NK-92 treated with Interleukin-12 subunit alpha and Interleukin-12 subunit beta, amount 100 ng/mL, for 24 hours (cell line): ENCODE measurements around the gene UGT1A9.

Experiments
- DNase-seq: peaks from one replicate; lab custom pipeline; 2025; lab: John Stamatoyannopoulos, UW

Gene UGT1A9

GRCh38 chr2:233758849-233759248 is 87.2 kb downstream of the UGT1A9 start:
- no peak for DNase-seq

DNA sequence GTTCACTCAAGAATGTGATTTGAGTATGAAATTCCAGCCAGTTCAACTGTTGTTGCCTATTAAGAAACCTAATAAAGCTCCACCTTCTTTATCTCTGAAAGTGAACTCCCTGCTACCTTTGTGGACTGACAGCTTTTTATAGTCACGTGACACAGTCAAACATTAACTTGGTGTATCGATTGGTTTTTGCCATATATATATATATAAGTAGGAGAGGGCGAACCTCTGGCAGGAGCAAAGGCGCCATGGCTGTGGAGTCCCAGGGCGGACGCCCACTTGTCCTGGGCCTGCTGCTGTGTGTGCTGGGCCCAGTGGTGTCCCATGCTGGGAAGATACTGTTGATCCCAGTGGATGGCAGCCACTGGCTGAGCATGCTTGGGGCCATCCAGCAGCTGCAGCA is 88.3 kb downstream of the UGT1A9 start, which contains the start of gene UGT1A1:
Gene UGT1A1, plus strand, starts transcription at position 228 of the 400 bp plus-strand sequence. Its CDS starts 18 bp downstream, at position 246.
- no peak for DNase-seq

GRCh38 chr2:233761040-233761769 is 89.5 kb downstream of the UGT1A9 start:
- DNase-seq, result no peak

DNA sequence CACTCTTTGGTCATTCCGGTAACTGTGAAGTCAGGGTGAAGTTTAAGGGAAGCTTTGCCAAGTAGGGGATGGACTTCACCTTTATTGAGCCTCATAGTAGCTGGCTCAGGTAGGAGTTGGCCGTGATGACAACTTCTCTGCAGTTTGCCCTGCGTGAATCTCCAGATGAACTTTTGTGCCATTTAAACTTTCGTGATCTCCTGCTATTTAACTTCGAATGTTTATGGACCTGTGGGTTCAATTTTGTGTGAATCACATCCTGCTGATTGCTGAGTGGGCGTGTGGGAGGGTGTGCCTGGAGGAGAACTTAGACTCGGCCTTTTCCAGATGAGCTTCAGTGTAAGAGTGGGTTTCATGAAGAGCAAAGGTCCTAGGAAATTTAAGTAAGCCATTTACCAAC is 92.6 kb downstream of the UGT1A9 start:
- no peak for DNase-seq

DNA sequence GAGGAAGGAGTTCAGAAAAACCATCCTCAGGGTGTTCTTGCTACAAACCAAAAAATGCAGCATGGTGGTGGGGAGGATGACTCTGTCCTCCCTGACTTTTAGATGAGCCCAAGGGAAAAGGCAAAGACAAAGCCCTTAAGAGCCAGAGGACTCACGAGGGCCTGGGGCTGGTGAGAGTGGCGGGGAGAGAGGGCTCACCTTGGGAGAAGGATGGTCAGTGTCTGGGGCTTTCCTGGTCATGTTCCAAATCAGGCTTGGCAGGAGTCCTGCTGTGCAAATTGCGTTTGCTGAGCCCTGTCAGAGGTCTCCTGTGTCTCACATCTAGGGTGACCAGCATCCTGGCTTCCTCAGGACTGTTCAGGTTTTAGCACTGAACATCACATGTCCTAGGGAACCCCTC is 93.1 kb downstream of the UGT1A9 start:
- no peak for DNase-seq

- no peak for DNase-seq
These were observed 94.7 kb downstream of the UGT1A9 start for GRCh38 chr2:233766416-233766815.

DNA sequence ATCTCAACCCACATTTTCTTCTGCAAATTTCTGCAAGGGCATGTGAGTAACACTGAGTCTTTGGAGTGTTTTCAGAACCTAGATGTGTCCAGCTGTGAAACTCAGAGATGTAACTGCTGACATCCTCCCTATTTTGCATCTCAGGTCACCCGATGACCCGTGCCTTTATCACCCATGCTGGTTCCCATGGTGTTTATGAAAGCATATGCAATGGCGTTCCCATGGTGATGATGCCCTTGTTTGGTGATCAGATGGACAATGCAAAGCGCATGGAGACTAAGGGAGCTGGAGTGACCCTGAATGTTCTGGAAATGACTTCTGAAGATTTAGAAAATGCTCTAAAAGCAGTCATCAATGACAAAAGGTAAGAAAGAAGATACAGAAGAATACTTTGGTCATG is 96.4 kb downstream of the UGT1A9 start:
- DNase-seq, result no peak

GRCh38 chr2:233769260-233769659 is 97.6 kb downstream of the UGT1A9 start:
- DNase-seq, result no peak

GRCh38 chr2:233772153-233772552 is 100.5 kb downstream of the UGT1A9 start:
- DNase-seq, result no peak

DNA sequence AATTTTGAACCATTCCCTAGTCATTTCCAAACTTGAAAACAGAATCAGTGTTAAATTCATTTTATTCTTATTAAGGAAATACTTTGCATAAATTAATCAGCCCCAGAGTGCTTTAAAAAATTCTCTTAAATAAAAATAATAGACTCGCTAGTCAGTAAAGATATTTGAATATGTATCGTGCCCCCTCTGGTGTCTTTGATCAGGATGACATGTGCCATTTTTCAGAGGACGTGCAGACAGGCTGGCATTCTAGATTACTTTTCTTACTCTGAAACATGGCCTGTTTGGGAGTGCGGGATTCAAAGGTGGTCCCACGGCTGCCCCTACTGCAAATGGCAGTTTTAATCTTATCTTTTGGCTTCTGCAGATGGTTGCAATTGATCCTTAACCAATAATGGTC is 100.9 kb downstream of the UGT1A9 start:
- DNase-seq, result no peak

- DNase-seq, result no peak
These were observed 102.2 kb downstream of the UGT1A9 start for GRCh38 chr2:233773854-233774253.

DNA sequence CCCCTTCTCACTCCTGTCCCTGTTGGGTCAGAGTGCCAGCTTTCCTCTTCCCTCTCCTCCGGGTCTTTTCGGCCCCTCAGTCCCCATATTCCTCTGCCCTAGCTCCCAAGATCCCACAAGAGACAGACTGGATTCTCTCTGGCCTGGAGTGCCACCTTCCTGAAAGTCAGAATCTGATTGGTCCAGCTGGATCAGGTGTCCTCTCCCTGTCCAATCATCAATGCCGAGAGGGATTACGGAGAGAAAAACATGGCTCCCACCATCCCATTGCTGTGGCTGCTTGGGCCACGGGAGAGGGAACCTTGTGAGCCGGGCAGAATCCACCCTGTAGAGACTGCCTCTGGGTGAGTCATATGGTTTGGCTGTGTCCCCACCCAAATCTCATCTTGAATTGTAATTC is 103.7 kb downstream of the UGT1A9 start:
- DNase-seq, result no peak

DNA sequence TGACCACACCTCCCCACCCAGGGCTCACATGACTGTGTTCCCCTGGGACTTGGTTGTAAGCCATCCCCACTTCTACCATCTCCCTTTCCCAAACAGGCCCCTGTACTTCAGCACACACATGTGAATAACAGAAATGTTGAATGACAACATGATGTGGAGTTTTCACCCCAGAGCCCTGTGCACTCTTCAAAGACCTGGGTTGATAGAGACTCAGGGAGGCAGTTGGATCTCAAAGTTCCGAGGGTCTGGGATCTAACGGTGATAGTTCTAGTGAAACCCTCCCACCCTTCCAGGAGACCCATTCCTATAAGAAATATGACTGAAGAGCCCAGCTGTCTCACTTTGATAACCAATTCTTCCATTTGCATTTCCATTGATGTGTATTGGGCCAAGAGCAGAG is 106.3 kb downstream of the UGT1A9 start, which contains the start of gene MROH2A:
Gene MROH2A, plus strand, starts transcription at position 301 of the 400 bp plus-strand sequence. CDS start 1,029 bp downstream, outside the sequence.
- no peak for DNase-seq

GRCh38 chr2:233779722-233780121 is 108.0 kb downstream of the UGT1A9 start:
- no peak for DNase-seq

- no peak for DNase-seq
These were observed 109.1 kb downstream of the UGT1A9 start for GRCh38 chr2:233780771-233781170.

DNA sequence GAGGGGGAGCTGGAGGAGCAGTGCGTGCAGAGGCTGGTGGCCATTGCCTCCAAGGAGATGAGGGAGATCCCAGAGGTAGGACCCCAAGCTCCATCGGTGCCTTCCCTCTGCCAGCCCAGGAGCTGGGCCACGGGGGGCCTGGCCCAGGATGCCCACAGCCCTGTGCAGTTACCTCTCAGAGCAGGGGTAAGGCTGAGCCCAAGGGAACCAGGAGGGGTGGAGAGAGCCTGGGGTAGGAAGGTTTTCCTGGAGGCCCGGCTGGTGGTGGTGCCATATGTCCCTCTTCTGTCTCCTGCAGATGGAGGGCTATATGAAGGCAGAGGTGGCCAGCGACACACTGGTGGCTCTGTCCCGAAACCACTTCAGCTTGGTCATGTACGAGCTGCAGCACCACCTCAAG is 117.9 kb downstream of the UGT1A9 start:
- no peak for DNase-seq

DNA sequence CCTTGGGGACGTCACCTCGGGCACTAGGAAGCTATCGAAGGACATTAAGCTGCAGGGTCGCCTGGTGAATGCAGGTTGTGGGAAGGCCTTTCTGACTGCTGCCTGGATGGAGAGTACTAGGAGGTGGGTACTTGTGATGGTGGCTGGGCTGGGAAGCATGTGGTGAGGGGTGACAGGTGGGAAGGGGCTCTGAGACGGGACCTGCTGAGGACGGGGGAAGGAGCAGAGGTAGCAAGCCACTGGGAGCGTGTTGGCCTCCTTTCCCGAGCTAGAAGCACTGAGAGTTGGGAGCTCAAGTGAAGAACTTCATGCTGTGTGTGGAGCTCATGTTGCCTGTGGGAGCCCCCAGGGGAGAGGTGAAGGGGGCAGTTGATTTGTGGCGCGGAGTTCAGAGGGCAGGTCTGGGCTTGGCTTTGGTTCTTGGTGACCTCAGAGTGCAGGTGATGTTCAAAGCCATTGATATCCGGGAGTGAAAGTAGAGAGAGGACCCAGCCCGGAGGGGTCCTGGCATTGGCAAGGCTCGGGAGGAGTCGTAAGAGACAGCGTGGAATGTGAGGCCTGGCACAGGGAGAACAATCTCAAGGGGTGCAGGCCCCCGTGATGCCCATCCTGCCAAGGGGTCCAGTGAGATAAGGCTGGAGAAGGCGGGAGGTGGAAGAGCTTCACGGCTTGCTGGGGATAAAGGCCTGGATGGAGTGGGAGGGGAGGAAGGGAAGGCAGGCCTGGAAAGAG is 119.6 kb downstream of the UGT1A9 start:
- DNase-seq, result no peak

DNA sequence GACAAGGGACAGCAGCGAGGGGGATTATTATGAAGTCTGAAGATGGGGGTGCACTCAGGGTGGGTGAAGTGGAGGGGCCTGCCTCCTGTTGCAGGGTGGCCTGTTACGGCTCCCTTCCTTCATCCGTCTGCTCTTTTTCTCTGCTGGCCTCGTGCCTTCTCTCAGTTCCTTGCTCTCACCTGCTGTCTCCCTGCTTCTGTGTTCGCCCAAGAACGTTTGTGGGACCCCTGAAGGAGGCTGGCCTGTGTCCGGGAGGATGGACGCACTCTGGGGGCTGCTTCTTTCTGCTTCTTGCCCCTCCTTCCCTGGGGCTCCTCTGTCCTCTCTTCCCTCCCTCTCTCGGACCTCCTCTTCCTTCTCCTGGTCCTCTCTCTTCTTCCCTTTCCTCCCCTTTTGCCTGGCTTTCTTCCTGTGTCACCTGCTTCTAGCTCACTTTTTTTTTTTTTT is 120.2 kb downstream of the UGT1A9 start:
- DNase-seq, result no peak

DNA sequence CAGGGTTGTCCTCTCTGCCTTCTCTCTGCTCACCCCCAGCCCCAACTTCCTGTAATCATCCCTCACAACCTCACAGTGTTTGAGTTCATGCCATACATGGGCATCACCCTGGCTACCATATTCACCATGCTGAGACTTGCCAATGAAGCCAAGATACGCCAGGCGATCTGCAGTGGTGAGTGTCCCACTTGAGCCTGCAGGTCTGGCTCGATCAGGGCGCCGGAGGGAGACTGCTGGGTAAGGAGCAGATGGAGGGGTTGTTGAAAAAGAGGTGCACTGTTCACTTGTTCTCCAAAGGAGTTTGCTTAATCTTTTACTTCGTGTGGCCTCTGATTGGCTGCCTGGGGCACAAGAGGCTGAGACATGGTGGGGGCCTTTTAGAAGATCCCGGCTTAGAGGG is 121.0 kb downstream of the UGT1A9 start:
- no peak for DNase-seq

GRCh38 chr2:233793465-233794127 is 121.9 kb downstream of the UGT1A9 start:
- no peak for DNase-seq

- DNase-seq, result no peak
These were observed 122.5 kb downstream of the UGT1A9 start for GRCh38 chr2:233794128-233794658.

- no peak for DNase-seq
These were observed 124.1 kb downstream of the UGT1A9 start for GRCh38 chr2:233795735-233796171.
